Heart right ventricle (tissue), 16 donors: ENCODE measurements around the gene GLIPR2. TPM values are rescaled to one million over a fixed set of nuclear protein-coding genes. Genes with fewer than 3 reads are reported as not detected.
"Not testable (repeated sequence)": the region's sequence is repeated elsewhere in the genome, so short reads cannot be mapped to it uniquely, and the experiment has no call there.

Experiments used
- ATAC-seq, 8 donors: fragments of 200-7000 bp; cut with Tn5 transposase; one replicate each; pipeline ENCODE4 v1.9.1; 2020; ENCODE audit warnings: mild to moderate bottlenecking in 8 of 8, moderate library complexity in 8 of 8, moderate number of reproducible peaks in 1 of 8
- DNase-seq, 2 donors: peaks; one replicate each; pipeline ENCODE4 v3.0.0-alpha.2; 2020
- H3K27ac ChIP-seq, 10 donors: fragments of 200-600 bp; sonication (generic) in 2 of 10; one replicate each; pipeline versions ENCODE4 v1.5.0 to v1.8.0; 2020 to 2022; ENCODE audit warnings: mild to moderate bottlenecking in 3 of 10
- H3K27me3 ChIP-seq, 7 donors: fragments of 200-600 bp; one replicate each; pipeline ENCODE4 v1.8.0; 2021 to 2022; ENCODE audit warnings: mild to moderate bottlenecking in 2 of 7
- H3K36me3 ChIP-seq, 9 donors: fragments of 200-600 bp; sonication (generic) in 1 of 9; one replicate each; pipeline versions ENCODE4 v1.5.0 to v1.8.0; 2020 to 2022; ENCODE audit warnings: mild to moderate bottlenecking in 2 of 9
- H3K4me1 ChIP-seq, 9 donors: fragments of 200-600 bp; sonication (generic) in 1 of 9; one replicate each; pipeline versions ENCODE4 v1.5.0 to v1.8.0; 2020 to 2022; ENCODE audit warnings: mild to moderate bottlenecking in 4 of 9
- H3K4me3 ChIP-seq, 10 donors: fragments of 200-600 bp; sonication (generic) in 2 of 10; one replicate each; pipeline versions ENCODE4 v1.5.0 to v1.8.0; 2020 to 2022; ENCODE audit warnings: mild to moderate bottlenecking in 7 of 10, moderate library complexity in 2 of 10
- H3K9me3 ChIP-seq, 11 donors: fragments of 200-600 bp in 10 of 11; sonication (generic) in 2 of 11; one replicate each; pipeline versions ENCODE4 v1.5.0 to v1.8.0; 2013 to 2022; ENCODE audit warnings: mild to moderate bottlenecking in 2 of 11, control low read depth in 1 of 11, moderate library complexity in 1 of 11
- CTCF ChIP-seq, 9 donors: fragments of 200-600 bp; sonication (generic) in 2 of 9; IDR thresholded peaks; one replicate each; pipeline versions ENCODE4 v1.5.0 to v1.8.0; 2021 to 2022; ENCODE audit warnings: antibody characterized with exemption in 9 of 9, mild to moderate bottlenecking in 5 of 9, moderate library complexity in 1 of 9
- WGBS, 2 donors: extraction: QIAGEN DNeasy Blood & Tissue Kit; methylation state at CpG; one replicate each; pipeline ENCODE4 v1.1.7; 2013; ENCODE audit warnings: inconsistent platforms in 1 of 2; 5-methylcytosine and 5-hydroxymethylcytosine counted together
- intact Hi-C, 10 donors: fragments of 100-400 bp; cut with DNase I; formaldehyde crosslinking; loops; one replicate each; pipeline versions ENCODE4 v1.11.1 to v1.14.2; 2022
- polyA plus RNA-seq, 2 donors: library from polyadenylated mRNA; stranded (reverse); fragments of 200-250 nt; gene quantifications; one replicate each; pipeline ENCODE4 v1.2.3, GENCODE V29; 2013
- total RNA-seq, 10 donors: library from RNA; stranded (reverse); fragmentation: NEBNext Ultra II Directional in 3 of 10; extraction: Animal tissue kit (Norgen Biotek cat#: 25700) in 3 of 10; gene quantifications; one replicate each; pipeline versions ENCODE4 v1.2.1 to v1.2.4, GENCODE V29; 2021 to 2023
- donor health status: Arrhythmogenic right ventricular cardiomyopathy.
- donor health status: ischemic (EF 13 %, LVEDD 7.1; RV severe dilation, severe dysfunction).
- donor health status: healthy with polysubstance abuse.
- donor health status: DM: no; HTN: yes; CAD: no.
- donor health status: DM: no; HTN: no; CAD: no.
- donor health status: ischemic (EF 25% LVEDD 6.9; RV normal size, moderate dysfunction).
- donor health status: ischemic (EF 25% LVEDD 5.7; RV mildly dilated, moderate dysfunction).
- donor health status: healthy.
- donor health status: DM: yes; HTN: yes; CAD: no.
- donor health status: Ischemic cardiomyopathy.
- donor health status: ischemic (EF 35%, LVEDD 5.7; RV mildly dilated, moderate dysfunction).
- donor health status: nonischemic (EF 11% LVEDD 7.7; RV severe dilation, severe dysfunction).
- donor health status: DM: yes; HTN: yes; CAD: no.
- donor health status: PGD.
- donor health status: ischemic (EF 29% LVEDD 5.4; RV normal size, mild dysfunction).
- donor health status: nonischemic (EF 23%, LVEDD 6.1; RV moderate dilation, normal function).

GLIPR2 gene
- total and polyA plus RNA-seq, 12 donors: 4.7 to 19.2 (median 7.1) TPM

GRCh38 chr9:36174731-36175130 is 38.2 kb downstream of the GLIPR2 start:
- TF ChIP-seq CTCF (IDR thresholded peaks at IDR 0.05): no peak
- H3K4me3 ChIP-seq: no peak overlapping the region
- H3K36me3 ChIP-seq: no peaks in the 10 kb centered on the region
- no peak overlapping the region for H3K27ac ChIP-seq
- 82 to 89% methylated on average over 3 of the region's 3 CpGs for WGBS, 2 donors
- H3K4me1 ChIP-seq: no peaks in the 10 kb centered on the region
- intact Hi-C loops: no loop called here
- peaks cover 0 to 6% (median 0%) of the 10 kb centered on the region in 7 donors for H3K27me3 ChIP-seq
- no peak for ATAC-seq
- no peaks in the 10 kb centered on the region for H3K9me3 ChIP-seq
- DNase-seq: no peak

GRCh38 chr9:36175209-36175608 is 38.7 kb downstream of the GLIPR2 start:
- H3K27me3 ChIP-seq, H3K36me3 ChIP-seq, DNase-seq, ATAC-seq, H3K4me1 ChIP-seq, H3K4me3 ChIP-seq, H3K9me3 ChIP-seq, H3K27ac ChIP-seq, intact Hi-C loops: not testable (repeated sequence)
- 91 to 97% methylated on average over 3 of the region's 3 CpGs for WGBS, 2 donors

GRCh38 chr9:36176496-36176895 is 40.0 kb downstream of the GLIPR2 start:
- H3K4me1 ChIP-seq, DNase-seq, H3K27ac ChIP-seq, H3K4me3 ChIP-seq, H3K36me3 ChIP-seq, intact Hi-C loops, H3K27me3 ChIP-seq, H3K9me3 ChIP-seq, ATAC-seq: not testable (repeated sequence)
- 94 to 95% methylated on average over 10 of the region's 10 CpGs for WGBS, 2 donors

GRCh38 chr9:36177571-36177970 is 41.0 kb downstream of the GLIPR2 start:
- H3K4me3 ChIP-seq: no peak overlapping the region
- H3K4me1 ChIP-seq: no peaks in the 10 kb centered on the region
- DNase-seq (no peak), ATAC-seq (no peak)
- intact Hi-C loops: no loop called here
- WGBS, 2 donors: 76 to 79% methylated on average over 4 of the region's 4 CpGs
- peaks cover 0 to 3% (median 0%) of the 10 kb centered on the region in 7 donors for H3K27me3 ChIP-seq
- no peak for TF ChIP-seq CTCF (IDR thresholded peaks at IDR 0.05)
- no peaks in the 10 kb centered on the region for H3K36me3 ChIP-seq
- no peak overlapping the region for H3K27ac ChIP-seq
- no peaks in the 10 kb centered on the region for H3K9me3 ChIP-seq

- H3K36me3 ChIP-seq, intact Hi-C loops, H3K27ac ChIP-seq, ATAC-seq, H3K9me3 ChIP-seq, H3K27me3 ChIP-seq, H3K4me1 ChIP-seq, H3K4me3 ChIP-seq, DNase-seq: not testable (repeated sequence)
- 91% methylated on average over 6 of the region's 6 CpGs for WGBS, 2 donors
Measured at GRCh38 chr9:36180243-36180642, 43.7 kb downstream of the GLIPR2 start.

GRCh38 chr9:36187414-36187813 is 50.9 kb downstream of the GLIPR2 start:
- Histone ChIP-seq H3K9me3 (no peaks in the 10 kb centered on the region), H3K27ac (no peak overlapping the region), H3K4me3 (no peak overlapping the region), H3K4me1 (peaks cover 4 to 18% (median 13%) of the 10 kb centered on the region in 9 donors), H3K27me3 (no peaks in the 10 kb centered on the region), H3K36me3 (no peaks in the 10 kb centered on the region)
- ATAC-seq (no peak), DNase-seq (no peak)
- intact Hi-C loops: loop anchor here in 1 of 10 donors (5.0 kb wide), 1 partner anchor 140 kb away; no protein-coding TSS in a partner anchor
- no peak for TF ChIP-seq CTCF (IDR thresholded peaks at IDR 0.05)
